ENCODE data around the gene VPS52. TPM values are rescaled to one million over a fixed set of nuclear protein-coding genes. Genes with fewer than 3 reads are reported as not detected.

VPS52 gene
- total and polyA plus RNA-seq, 9 of the 15 experiments (the other 6 are each of a cell fraction or from before 2014, with no cell fraction given), result 24.4 to 103 (median 40.2) TPM

GRCh38 chr6:33276864-33277662 is 5.4 kb upstream of the VPS52 start, which contains the start of gene B3GALT4 (continued):
- TF ChIP-seq ZBED1 (IDR thresholded peaks at IDR 0.05) (peak; percentile 89; the same call in 1 of the 2 replicates), TRIM28 (IDR thresholded peaks at IDR 0.05) (peak; percentile 18; the same call in 1 of the 2 replicates), FUS (optimal IDR thresholded peaks at IDR 0.05; ENCODE audit: low read depth, low read length) (peak; percentile 100), ZNF584 (CRISPR knock-in tag; IDR thresholded peaks at IDR 0.05; ENCODE audit: low read depth) (no peak), SNAPC5 (CRISPR knock-in tag; IDR thresholded peaks at IDR 0.05) (no peak), DMBX1 (CRISPR knock-in tag; IDR thresholded peaks at IDR 0.05; ENCODE audit: borderline replicate concordance) (no peak), RBBP5 (IDR thresholded peaks at IDR 0.05; ENCODE audit: borderline replicate concordance, insufficient read depth, low read length, poor library complexity, severe bottlenecking) (peak; percentile 85), NFE2L1 (tag; IDR thresholded peaks at IDR 0.05; ENCODE audit: borderline replicate concordance, low read depth) (no peak), IFI16 (CRISPR knock-in tag; IDR thresholded peaks at IDR 0.05) (no peak), MCM5 (IDR thresholded peaks at IDR 0.05; ENCODE audit: low read depth) (no peak), BRF2 (IDR thresholded peaks at IDR 0.05; ENCODE audit: borderline replicate concordance, insufficient read depth, insufficient read length) (no peak), FOXP4 (CRISPR knock-in tag; IDR thresholded peaks at IDR 0.05; ENCODE audit: borderline replicate concordance) (peak; percentile 92; the same call in 1 of the 2 replicates)
- TF ChIP-seq, protein P1, sequence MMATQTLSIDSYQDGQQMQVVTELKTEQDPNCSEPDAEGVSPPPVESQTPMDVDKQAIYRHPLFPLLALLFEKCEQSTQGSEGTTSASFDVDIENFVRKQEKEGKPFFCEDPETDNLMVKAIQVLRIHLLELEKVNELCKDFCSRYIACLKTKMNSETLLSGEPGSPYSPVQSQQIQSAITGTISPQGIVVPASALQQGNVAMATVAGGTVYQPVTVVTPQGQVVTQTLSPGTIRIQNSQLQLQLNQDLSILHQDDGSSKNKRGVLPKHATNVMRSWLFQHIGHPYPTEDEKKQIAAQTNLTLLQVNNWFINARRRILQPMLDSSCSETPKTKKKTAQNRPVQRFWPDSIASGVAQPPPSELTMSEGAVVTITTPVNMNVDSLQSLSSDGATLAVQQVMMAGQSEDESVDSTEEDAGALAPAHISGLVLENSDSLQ (IDR thresholded peaks at IDR 0.05), result no peak
- TF ChIP-seq, protein P2, sequence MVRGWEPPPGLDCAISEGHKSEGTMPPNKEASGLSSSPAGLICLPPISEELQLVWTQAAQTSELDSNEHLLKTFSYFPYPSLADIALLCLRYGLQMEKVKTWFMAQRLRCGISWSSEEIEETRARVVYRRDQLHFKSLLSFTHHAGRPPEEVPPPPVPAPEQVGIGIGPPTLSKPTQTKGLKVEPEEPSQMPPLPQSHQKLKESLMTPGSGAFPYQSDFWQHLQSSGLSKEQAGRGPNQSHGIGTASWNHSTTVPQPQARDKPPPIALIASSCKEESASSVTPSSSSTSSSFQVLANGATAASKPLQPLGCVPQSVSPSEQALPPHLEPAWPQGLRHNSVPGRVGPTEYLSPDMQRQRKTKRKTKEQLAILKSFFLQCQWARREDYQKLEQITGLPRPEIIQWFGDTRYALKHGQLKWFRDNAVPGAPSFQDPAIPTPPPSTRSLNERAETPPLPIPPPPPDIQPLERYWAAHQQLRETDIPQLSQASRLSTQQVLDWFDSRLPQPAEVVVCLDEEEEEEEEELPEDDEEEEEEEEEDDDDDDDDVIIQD (CRISPR knock-in tag; IDR thresholded peaks at IDR 0.05), result no peak
- TF ChIP-seq, protein P3, sequence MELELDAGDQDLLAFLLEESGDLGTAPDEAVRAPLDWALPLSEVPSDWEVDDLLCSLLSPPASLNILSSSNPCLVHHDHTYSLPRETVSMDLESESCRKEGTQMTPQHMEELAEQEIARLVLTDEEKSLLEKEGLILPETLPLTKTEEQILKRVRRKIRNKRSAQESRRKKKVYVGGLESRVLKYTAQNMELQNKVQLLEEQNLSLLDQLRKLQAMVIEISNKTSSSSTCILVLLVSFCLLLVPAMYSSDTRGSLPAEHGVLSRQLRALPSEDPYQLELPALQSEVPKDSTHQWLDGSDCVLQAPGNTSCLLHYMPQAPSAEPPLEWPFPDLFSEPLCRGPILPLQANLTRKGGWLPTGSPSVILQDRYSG (tag; conservative IDR thresholded peaks at IDR 0.05; ENCODE audit: low read depth), result no peak
